Astrocyte (in vitro differentiated cells and primary cell): Measurements from ENCODE around the gene CDSN. TPM values are rescaled to one million over a fixed set of nuclear protein-coding genes. Genes with fewer than 3 reads are reported as not detected.

Experiments
- DNase-seq: peaks from one replicate; pipeline ENCODE4 v3.0.0-alpha.2; 2010; ENCODE audit warnings: low read depth
- FAIRE-seq: peaks from 2 replicates; lab custom pipeline; 2011; peaks lifted over from hg19 to GRCh38; lab: Jason Lieb, UNC
- H2AFZ ChIP-seq: 2 replicates; pipeline ENCODE4 v1.6.0; 2012; ENCODE audit warnings: low read depth, low read length, inconsistent platforms
- H3K27ac ChIP-seq: 2 replicates; pipeline ENCODE4 v1.5.1; 2011; ENCODE audit warnings: low read depth, low read length, inconsistent platforms
- H3K27me3 ChIP-seq: 2 replicates; pipeline ENCODE4 v1.6.0; 2011; ENCODE audit warnings: low read length, inconsistent platforms; ENCODE audit not compliant: insufficient read depth
- H3K36me3 ChIP-seq: 2 replicates; pipeline ENCODE4 v1.5.1; 2011; ENCODE audit warnings: low read length, inconsistent platforms; ENCODE audit not compliant: insufficient read depth
- H3K4me1 ChIP-seq: 2 replicates; pipeline ENCODE4 v1.5.1; 2011; ENCODE audit warnings: low read length, inconsistent platforms; ENCODE audit not compliant: insufficient read depth
- H3K4me2 ChIP-seq: 2 replicates; pipeline ENCODE4 v1.6.0; 2012; ENCODE audit warnings: low read length, inconsistent platforms
- H3K4me3 ChIP-seq: 2 replicates; pipeline ENCODE4 v1.5.1; 2011; ENCODE audit warnings: low read depth, mild to moderate bottlenecking, low read length, inconsistent platforms; ENCODE audit not compliant: insufficient read depth
- H3K79me2 ChIP-seq: 2 replicates; pipeline ENCODE4 v1.6.0; 2012; ENCODE audit warnings: mild to moderate bottlenecking, low read length, inconsistent platforms; ENCODE audit not compliant: insufficient read depth
- H3K9ac ChIP-seq: 2 replicates; pipeline ENCODE4 v1.6.0; 2012; ENCODE audit warnings: mild to moderate bottlenecking, low read length, inconsistent platforms
- H3K9me3 ChIP-seq: 2 replicates; pipeline ENCODE4 v1.5.1; 2012; ENCODE audit warnings: low read depth, mild to moderate bottlenecking, low read length, inconsistent platforms; ENCODE audit not compliant: insufficient read depth
- H4K20me1 ChIP-seq: 2 replicates; pipeline ENCODE4 v1.6.0; 2012; ENCODE audit warnings: low read length, inconsistent platforms; ENCODE audit not compliant: insufficient read depth
- H3K27ac Mint-ChIP-seq: one replicate; pipeline ENCODE4 v1.8.0; 2021; ENCODE audit warnings: mild to moderate bottlenecking, mixed read lengths; ENCODE audit not compliant: unreplicated experiment
- H3K27me3 Mint-ChIP-seq: one replicate; pipeline ENCODE4 v1.8.0; 2021; ENCODE audit warnings: low read depth, mixed read lengths; ENCODE audit not compliant: unreplicated experiment
- H3K36me3 Mint-ChIP-seq: one replicate; pipeline ENCODE4 v1.8.0; 2021; ENCODE audit warnings: low read depth, mixed read lengths; ENCODE audit not compliant: unreplicated experiment
- H3K4me1 Mint-ChIP-seq: one replicate; pipeline ENCODE4 v1.8.0; 2021; ENCODE audit warnings: low read depth, mixed read lengths; ENCODE audit not compliant: unreplicated experiment
- H3K4me3 Mint-ChIP-seq: one replicate; pipeline ENCODE4 v1.8.0; 2021; ENCODE audit warnings: mild to moderate bottlenecking, moderate library complexity, mixed read lengths; ENCODE audit not compliant: unreplicated experiment
- H3K9me3 Mint-ChIP-seq: one replicate; pipeline ENCODE4 v1.8.0; 2021; ENCODE audit warnings: mild to moderate bottlenecking, mixed read lengths; ENCODE audit not compliant: unreplicated experiment
- CTCF ChIP-seq: IDR thresholded peaks from 2 replicates; pipeline ENCODE4 v1.5.1; 2011; ENCODE audit warnings: low read depth, mild to moderate bottlenecking, inconsistent platforms, low read length, moderate library complexity; ENCODE audit not compliant: insufficient read depth
- EZH2 ChIP-seq: IDR thresholded peaks from 2 replicates; pipeline ENCODE4 v1.6.1; 2012; ENCODE audit warnings: mild to moderate bottlenecking, low read length, inconsistent platforms; ENCODE audit not compliant: insufficient read depth
- total RNA-seq: library from RNA; stranded (reverse); gene quantifications from 2 replicates; pipeline ENCODE4 v1.2.1, GENCODE V29; 2021

The CDSN gene
- total RNA-seq, 1 donor from 2014 or later, result 0.27 TPM

- Histone ChIP-seq H3K9me3 (no peaks in the 10 kb centered on the region), H3K27ac (no peak overlapping the region), H3K36me3 (no peaks in the 10 kb centered on the region), H3K79me2 (peaks cover 11% of the 10 kb centered on the region), H3K4me2 (no peak overlapping the region), H3K27me3 (peaks cover 18% of the 10 kb centered on the region), H3K4me3 (no peak overlapping the region), H4K20me1 (no peaks in the 10 kb centered on the region), H2AFZ (no peak overlapping the region), H3K4me1 (peaks cover 24% of the 10 kb centered on the region), H3K9ac (no peak overlapping the region)
- H3K4me1 Mint-ChIP-seq, result peaks cover 40% of the 10 kb centered on the region
- no peak overlapping the region for H3K27ac Mint-ChIP-seq
- DNase-seq (no peak), FAIRE-seq (no peak)
- H3K4me3 Mint-ChIP-seq, result no peak overlapping the region
- peaks cover 2% of the 10 kb centered on the region for H3K27me3 Mint-ChIP-seq
- no peaks in the 10 kb centered on the region for H3K36me3 Mint-ChIP-seq
- no peaks in the 10 kb centered on the region for H3K9me3 Mint-ChIP-seq
- no peak for TF ChIP-seq EZH2
- no peak for TF ChIP-seq CTCF
These were observed 9.2 kb downstream of the CDSN start for GRCh38 chr6:31110825-31111582.

- no peak overlapping the region for H3K4me3 Mint-ChIP-seq
- H3K9me3 Mint-ChIP-seq, result no peaks in the 10 kb centered on the region
- no peaks in the 10 kb centered on the region for H3K79me2 ChIP-seq
- H3K9me3 ChIP-seq, result no peaks in the 10 kb centered on the region
- H3K27me3 ChIP-seq, result peaks cover 18% of the 10 kb centered on the region
- no peak overlapping the region for H3K9ac ChIP-seq
- peaks cover 3% of the 10 kb centered on the region for H3K27me3 Mint-ChIP-seq
- H3K4me3 ChIP-seq, result no peak overlapping the region
- no peaks in the 10 kb centered on the region for H3K36me3 Mint-ChIP-seq
- TF ChIP-seq EZH2, result no peak
- no peak for TF ChIP-seq CTCF
- no peaks in the 10 kb centered on the region for H3K4me1 ChIP-seq
- no peak for FAIRE-seq
- no peaks in the 10 kb centered on the region for H4K20me1 ChIP-seq
- peaks cover 14% of the 10 kb centered on the region for H3K4me1 Mint-ChIP-seq
- H3K36me3 ChIP-seq, result no peaks in the 10 kb centered on the region
- H3K27ac Mint-ChIP-seq, result no peak overlapping the region
- no peak overlapping the region for H3K27ac ChIP-seq
- no peak overlapping the region for H3K4me2 ChIP-seq
- no peak for DNase-seq
- no peak overlapping the region for H2AFZ ChIP-seq
These were observed 13.2 kb downstream of the CDSN start for GRCh38 chr6:31107052-31107451.

GRCh38 chr6:31103136-31103535 is 17.1 kb downstream of the CDSN start:
- no peaks in the 10 kb centered on the region for H3K36me3 Mint-ChIP-seq

More at GRCh38 chr6:31103136-31103535, 17.1 kb downstream of the CDSN start:
- TF ChIP-seq EZH2 (no peak), CTCF (no peak)
- Mint-ChIP-seq H3K27me3 (peaks cover 3% of the 10 kb centered on the region), H3K4me1 (peaks cover 3% of the 10 kb centered on the region), H3K27ac (no peak overlapping the region), H3K4me3 (no peak overlapping the region), H3K9me3 (no peaks in the 10 kb centered on the region)
- H4K20me1 ChIP-seq, result no peaks in the 10 kb centered on the region
- H3K36me3 ChIP-seq, result no peaks in the 10 kb centered on the region
- no peaks in the 10 kb centered on the region for H3K27me3 ChIP-seq
- no peaks in the 10 kb centered on the region for H3K9me3 ChIP-seq
- no peak overlapping the region for H3K4me3 ChIP-seq
- H3K4me1 ChIP-seq, result no peaks in the 10 kb centered on the region
- H3K4me2 ChIP-seq, result no peak overlapping the region
- no peak overlapping the region for H3K27ac ChIP-seq
- H3K79me2 ChIP-seq, result no peaks in the 10 kb centered on the region
- H2AFZ ChIP-seq, result no peak overlapping the region
- no peak for FAIRE-seq
- H3K9ac ChIP-seq, result no peak overlapping the region
- no peak for DNase-seq
